Bronchial epithelial cell (primary cell): ENCODE results near the gene RIPPLY2. TPM values are rescaled to one million over a fixed set of nuclear protein-coding genes. Genes with fewer than 3 reads are reported as not detected.
A peak's percentile ranks its signal among the peaks of the same experiment; 100 is the strongest.

ENCODE experiments used
- DNase-seq: peaks from one replicate; pipeline ENCODE4 v3.0.0-alpha.2; 2010; ENCODE audit warnings: low read depth
- FAIRE-seq: peaks from 2 replicates; lab custom pipeline; 2011; peaks lifted over from hg19 to GRCh38; lab: Jason Lieb, UNC
- H3K27me3 ChIP-seq: 2 replicates; pipeline ENCODE4 v1.5.1; 2011; ENCODE audit warnings: low read length; ENCODE audit not compliant: control insufficient read depth, insufficient read depth
- H3K36me3 ChIP-seq: 2 replicates; pipeline ENCODE4 v1.5.1; 2011; ENCODE audit warnings: low read length; ENCODE audit not compliant: control insufficient read depth, insufficient read depth
- H3K4me3 ChIP-seq: 2 replicates; pipeline ENCODE4 v1.5.1; 2011; ENCODE audit warnings: mild to moderate bottlenecking, low read depth, low read length, control low read depth
- CTCF ChIP-seq: IDR thresholded peaks from 2 replicates; pipeline ENCODE4 v1.5.1; 2011; ENCODE audit warnings: mild to moderate bottlenecking, moderate library complexity, low read length, control low read depth, inconsistent platforms; ENCODE audit not compliant: insufficient read depth, severe bottlenecking
- total RNA-seq: library from RNA; depleted of rRNA; stranded (reverse); fragments of >200 nt; gene quantifications from 2 replicates; pipeline ENCODE4 v1.2.1, GENCODE V29; 2014

Gene RIPPLY2
- total RNA-seq, 1 donor from 2014 or later, result not detected

GRCh38 chr6:83860782-83861495 lies 7.8 kb downstream of the RIPPLY2 start:
- FAIRE-seq (no peak), DNase-seq (no peak)
- H3K4me3 ChIP-seq, result no peak overlapping the region

GRCh38 chr6:83862776-83863471 lies 9.8 kb downstream of the RIPPLY2 start:
- Histone ChIP-seq H3K4me3 (no peak overlapping the region), H3K36me3 (peaks cover 3% of the 10 kb centered on the region), H3K27me3 (no peaks in the 10 kb centered on the region)
- FAIRE-seq (no peak), DNase-seq (peak; percentile 64)
- no peak for TF ChIP-seq CTCF

More at GRCh38 chr6:83860782-83861495, 7.8 kb downstream of the RIPPLY2 start:
- peaks cover 3% of the 10 kb centered on the region for H3K36me3 ChIP-seq
- TF ChIP-seq CTCF, result no peak
- H3K27me3 ChIP-seq, result no peaks in the 10 kb centered on the region

GRCh38 chr6:83867043-83867442 lies 13.9 kb downstream of the RIPPLY2 start:
- Histone ChIP-seq H3K4me3 (no peak overlapping the region), H3K27me3 (no peaks in the 10 kb centered on the region), H3K36me3 (peaks cover 3% of the 10 kb centered on the region)
- FAIRE-seq (no peak), DNase-seq (no peak)
- no peak for TF ChIP-seq CTCF

DNA sequence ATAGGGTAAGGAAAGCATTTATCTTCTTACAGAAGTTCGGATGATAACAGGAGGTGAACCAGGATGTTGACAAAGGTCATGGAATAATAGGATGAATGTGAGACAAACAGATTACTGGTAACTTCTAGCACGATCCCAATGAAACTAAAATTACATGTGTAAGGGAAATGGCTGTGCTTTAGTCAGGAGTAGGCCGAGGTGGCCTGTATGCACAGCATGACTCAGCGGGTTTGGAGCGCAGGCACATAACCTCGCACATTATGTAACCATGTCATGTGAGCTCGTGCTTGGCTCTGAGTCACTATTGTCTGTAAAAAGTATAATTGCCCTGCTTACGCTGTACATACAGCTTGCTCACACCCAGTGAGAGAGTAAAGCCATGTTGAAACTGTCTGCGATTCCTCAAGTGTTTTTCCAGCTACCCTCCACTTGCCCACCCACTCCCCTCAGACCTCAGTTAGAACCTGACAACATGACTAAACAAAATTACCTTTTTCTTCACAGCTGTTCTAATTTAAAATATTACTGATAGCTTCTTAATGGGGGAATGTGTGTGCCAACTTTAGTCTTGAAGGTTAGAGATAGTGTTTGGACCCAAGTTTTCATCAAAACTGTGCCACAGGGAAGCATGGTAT lies 14.5 kb downstream of the RIPPLY2 start:
- FAIRE-seq (peak; percentile 76), DNase-seq (peak; percentile 98)
- TF ChIP-seq CTCF, result no peak
- H3K4me3 ChIP-seq, result no peak overlapping the region
- peaks cover 3% of the 10 kb centered on the region for H3K36me3 ChIP-seq
- no peaks in the 10 kb centered on the region for H3K27me3 ChIP-seq

DNA sequence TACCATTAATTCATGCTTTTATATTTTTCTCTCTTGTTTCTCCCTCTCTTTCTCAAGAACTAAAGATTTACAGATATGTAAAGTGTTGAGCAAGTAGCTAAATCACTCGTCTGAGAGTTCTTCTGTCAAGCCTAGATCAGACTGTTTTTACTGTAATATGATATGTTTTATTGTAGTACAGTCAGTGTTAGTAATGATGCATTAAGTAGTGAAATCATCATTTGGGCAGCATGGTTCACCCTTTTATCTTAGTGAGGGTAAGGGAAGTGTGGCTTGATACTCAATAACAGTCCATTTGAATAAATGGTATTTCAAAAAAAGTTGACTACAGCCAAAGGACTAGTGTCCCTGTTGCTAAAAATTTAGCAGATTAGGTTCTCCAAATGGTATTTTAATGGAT lies 15.5 kb downstream of the RIPPLY2 start:
- H3K4me3 ChIP-seq, result no peak overlapping the region
- peaks cover 3% of the 10 kb centered on the region for H3K36me3 ChIP-seq
- TF ChIP-seq CTCF, result no peak
- no peaks in the 10 kb centered on the region for H3K27me3 ChIP-seq
- no peak for FAIRE-seq
- DNase-seq, result peak; percentile 96
